Measurements from ENCODE around the gene DECR2. TPM values are rescaled to one million over a fixed set of nuclear protein-coding genes. Genes with fewer than 3 reads are reported as not detected.

DECR2 gene
- total and polyA plus RNA-seq, 2 donors from 2014 or later = 23.8 to 58.9 TPM

DNA sequence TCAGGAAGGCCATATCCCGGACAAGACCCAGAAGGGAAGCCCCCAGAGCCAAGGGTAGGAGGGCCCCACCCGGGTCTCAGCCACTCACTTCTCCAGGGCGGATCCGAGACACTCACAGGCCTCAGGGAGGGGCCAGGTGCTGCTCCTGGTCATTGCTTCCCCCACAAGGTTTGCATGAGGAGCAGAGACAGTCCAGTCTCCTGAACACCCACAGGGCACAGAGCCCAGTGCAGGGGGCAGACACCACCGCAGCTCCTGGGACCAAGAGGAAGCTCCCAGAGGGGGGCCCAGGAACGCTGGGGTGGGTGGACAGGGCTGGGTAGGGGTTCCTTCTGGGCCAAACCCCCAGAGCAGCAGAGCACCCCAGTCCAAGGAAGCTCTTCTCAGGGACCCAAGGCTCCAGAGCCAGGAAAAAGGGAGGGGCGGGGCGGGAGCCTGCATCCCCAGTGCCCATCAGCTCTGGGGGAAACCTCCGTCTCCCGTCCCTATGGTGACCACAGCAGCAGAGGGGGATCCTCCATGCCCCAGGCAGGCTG is 30.6 kb upstream of the DECR2 start:
- no peaks in the 10 kb centered on the region for H3K9me3 ChIP-seq (ENCODE audit: control insufficient read depth in 2 of 3, insufficient read depth in 1 of 3, low read length in 3 of 3)
- H3K4me1 ChIP-seq (ENCODE audit: control insufficient read depth in 2 of 3, insufficient read depth in 2 of 3, low read depth in 1 of 3, low read length in 3 of 3) = peaks cover 0 to 9% (median 0%) of the 10 kb centered on the region in 3 donors
- H3K4me3 ChIP-seq (ENCODE audit: low read length in 3 of 3) = no peak overlapping the region
- intact Hi-C loops (cut with DNase I) = no loop called here
- peak overlapping the region in 2 of 3 donors; percentile 34 to 43 for H3K9ac ChIP-seq (ENCODE audit: low read length in 3 of 3)
- H3K27ac ChIP-seq (ENCODE audit: low read depth in 2 of 2, low read length in 2 of 2) = no peak overlapping the region
- peaks cover 0 to 18% (median 0%) of the 10 kb centered on the region in 3 donors for H3K36me3 ChIP-seq (ENCODE audit: control insufficient read depth in 2 of 3, insufficient read depth in 3 of 3, low read length in 3 of 3)
- DNase-seq (peak in 2 of 5 donors; percentile 70 to 82), FAIRE-seq (no peak)
- no peaks in the 10 kb centered on the region for H3K27me3 ChIP-seq (ENCODE audit: control insufficient read depth, insufficient read depth, low read length)
- TF ChIP-seq, protein P1, sequence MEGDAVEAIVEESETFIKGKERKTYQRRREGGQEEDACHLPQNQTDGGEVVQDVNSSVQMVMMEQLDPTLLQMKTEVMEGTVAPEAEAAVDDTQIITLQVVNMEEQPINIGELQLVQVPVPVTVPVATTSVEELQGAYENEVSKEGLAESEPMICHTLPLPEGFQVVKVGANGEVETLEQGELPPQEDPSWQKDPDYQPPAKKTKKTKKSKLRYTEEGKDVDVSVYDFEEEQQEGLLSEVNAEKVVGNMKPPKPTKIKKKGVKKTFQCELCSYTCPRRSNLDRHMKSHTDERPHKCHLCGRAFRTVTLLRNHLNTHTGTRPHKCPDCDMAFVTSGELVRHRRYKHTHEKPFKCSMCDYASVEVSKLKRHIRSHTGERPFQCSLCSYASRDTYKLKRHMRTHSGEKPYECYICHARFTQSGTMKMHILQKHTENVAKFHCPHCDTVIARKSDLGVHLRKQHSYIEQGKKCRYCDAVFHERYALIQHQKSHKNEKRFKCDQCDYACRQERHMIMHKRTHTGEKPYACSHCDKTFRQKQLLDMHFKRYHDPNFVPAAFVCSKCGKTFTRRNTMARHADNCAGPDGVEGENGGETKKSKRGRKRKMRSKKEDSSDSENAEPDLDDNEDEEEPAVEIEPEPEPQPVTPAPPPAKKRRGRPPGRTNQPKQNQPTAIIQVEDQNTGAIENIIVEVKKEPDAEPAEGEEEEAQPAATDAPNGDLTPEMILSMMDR (IDR thresholded peaks at IDR 0.05; ENCODE audit: borderline replicate concordance, extremely low read depth, insufficient read depth) = no peak

DNA sequence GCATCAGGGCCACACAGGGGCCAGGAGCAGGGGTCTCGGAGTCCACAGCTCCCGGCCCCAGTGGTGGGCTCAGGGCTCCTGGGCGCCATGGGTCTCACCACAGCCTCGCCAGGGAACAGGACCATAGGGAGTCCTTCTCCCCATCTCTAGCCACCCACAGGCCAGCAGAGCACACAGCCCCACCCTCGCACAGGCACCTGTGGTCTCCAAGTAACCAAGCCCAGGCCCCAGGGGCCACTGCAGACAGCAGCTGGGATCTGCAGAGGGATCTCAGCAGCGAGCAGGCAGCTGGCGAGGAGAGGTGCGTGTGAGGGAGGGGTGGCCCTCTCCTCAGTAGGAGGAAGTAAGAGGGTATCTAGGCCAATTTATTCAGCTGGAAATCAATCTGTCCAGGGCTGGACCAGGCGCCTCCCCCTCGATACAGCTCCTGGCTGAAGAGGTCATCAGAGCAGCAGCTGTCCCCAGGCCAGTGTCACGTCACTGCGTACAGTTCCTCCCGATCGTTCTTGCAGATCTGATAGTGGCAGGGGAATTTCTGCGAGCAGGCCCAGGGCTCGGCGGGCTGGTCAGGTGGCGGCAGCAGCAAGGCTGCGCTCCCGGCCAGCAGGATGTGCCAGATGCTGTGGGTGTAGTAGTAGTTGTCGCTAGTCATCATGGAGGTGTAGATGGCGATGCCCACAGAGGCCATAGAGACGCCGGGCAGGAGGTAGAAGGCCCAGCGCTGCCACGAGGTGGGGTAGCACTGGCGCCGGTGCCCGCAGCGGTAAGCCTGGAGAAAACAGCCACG is 30.0 kb upstream of the DECR2 start:
- Histone ChIP-seq H3K27me3 (ENCODE audit: control insufficient read depth, insufficient read depth, low read length) (no peaks in the 10 kb centered on the region), H3K4me3 (ENCODE audit: low read length in 3 of 3) (no peak overlapping the region), H3K36me3 (ENCODE audit: control insufficient read depth in 2 of 3, insufficient read depth in 3 of 3, low read length in 3 of 3) (peaks cover 0 to 18% (median 2%) of the 10 kb centered on the region in 3 donors), H3K27ac (ENCODE audit: low read depth in 2 of 2, low read length in 2 of 2) (no peak overlapping the region), H3K9ac (ENCODE audit: low read length in 3 of 3) (no peak overlapping the region), H3K4me1 (ENCODE audit: control insufficient read depth in 2 of 3, insufficient read depth in 2 of 3, low read depth in 1 of 3, low read length in 3 of 3) (peaks cover 0 to 9% (median 0%) of the 10 kb centered on the region in 3 donors), H3K9me3 (ENCODE audit: control insufficient read depth in 2 of 3, insufficient read depth in 1 of 3, low read length in 3 of 3) (no peaks in the 10 kb centered on the region)
- intact Hi-C loops (cut with DNase I) = no loop called here
- DNase-seq = peak in 1 of 5 donors; percentile 73
- TF ChIP-seq, protein P1 (IDR thresholded peaks at IDR 0.05; ENCODE audit: borderline replicate concordance, extremely low read depth, insufficient read depth) = no peak
- no peak for FAIRE-seq

DNA sequence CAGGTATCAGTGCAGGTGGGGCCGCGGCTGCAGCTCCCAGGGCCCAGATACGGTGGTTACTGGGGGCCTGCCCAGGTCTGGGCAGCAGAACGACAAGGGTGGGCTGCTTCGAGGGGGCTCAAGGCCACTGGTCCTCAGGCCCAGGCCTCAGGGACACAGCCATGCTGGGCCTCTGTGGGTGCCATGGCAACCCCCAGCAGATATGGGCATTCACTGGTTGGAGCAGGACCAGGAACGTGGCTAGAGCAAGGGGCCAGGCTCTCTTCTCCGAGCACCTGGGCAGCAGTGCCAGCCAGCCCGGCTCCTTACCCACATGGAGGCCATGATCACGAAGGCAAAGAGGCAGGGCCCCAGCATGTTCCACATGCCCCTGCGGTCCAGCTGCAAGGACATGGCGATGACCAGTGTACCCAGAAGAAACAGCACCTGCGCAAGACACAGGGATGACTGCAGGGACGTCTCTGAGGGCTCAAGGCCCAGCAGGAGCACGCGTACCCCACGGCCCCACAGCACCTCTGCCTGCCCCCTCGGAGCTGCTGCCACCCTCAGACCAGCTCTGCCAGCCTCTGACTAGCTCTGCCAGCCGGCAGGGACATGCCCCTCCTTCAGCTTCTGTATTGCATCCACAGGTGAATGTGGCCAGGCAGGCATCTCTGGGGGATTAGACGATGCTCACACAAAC is 29.2 kb upstream of the DECR2 start:
- no peak overlapping the region for H3K27ac ChIP-seq (ENCODE audit: low read depth in 2 of 2, low read length in 2 of 2)
- H3K27me3 ChIP-seq (ENCODE audit: control insufficient read depth, insufficient read depth, low read length) = no peaks in the 10 kb centered on the region
- no peak overlapping the region for H3K4me3 ChIP-seq (ENCODE audit: low read length in 3 of 3)
- H3K9me3 ChIP-seq (ENCODE audit: control insufficient read depth in 2 of 3, insufficient read depth in 1 of 3, low read length in 3 of 3) = no peaks in the 10 kb centered on the region
- peaks cover 0 to 15% (median 3%) of the 10 kb centered on the region in 3 donors for H3K36me3 ChIP-seq (ENCODE audit: control insufficient read depth in 2 of 3, insufficient read depth in 3 of 3, low read length in 3 of 3)
- intact Hi-C loops (cut with DNase I) = no loop called here
- no peak overlapping the region for H3K9ac ChIP-seq (ENCODE audit: low read length in 3 of 3)
- TF ChIP-seq, protein P1 (IDR thresholded peaks at IDR 0.05; ENCODE audit: borderline replicate concordance, extremely low read depth, insufficient read depth) = no peak
- DNase-seq (no peak), FAIRE-seq (no peak)
- H3K4me1 ChIP-seq (ENCODE audit: control insufficient read depth in 2 of 3, insufficient read depth in 2 of 3, low read depth in 1 of 3, low read length in 3 of 3) = peaks cover 0 to 9% (median 0%) of the 10 kb centered on the region in 3 donors

Measured in kidney (tissue), 14 donors.